GM18868 (cell line): ENCODE results near the gene PSMB11.
"Not testable (repeated sequence)": the region's sequence is repeated elsewhere in the genome, so short reads cannot be mapped to it uniquely, and the experiment has no call there.

Experiments
- ATAC-seq: cut with Tn5 transposase; IDR thresholded peaks from one replicate; pipeline ENCODE4 v1.9.1; 2021; ENCODE audit warnings: mild to moderate bottlenecking, moderate library complexity; ENCODE audit not compliant: unreplicated experiment

Gene PSMB11, protein sequence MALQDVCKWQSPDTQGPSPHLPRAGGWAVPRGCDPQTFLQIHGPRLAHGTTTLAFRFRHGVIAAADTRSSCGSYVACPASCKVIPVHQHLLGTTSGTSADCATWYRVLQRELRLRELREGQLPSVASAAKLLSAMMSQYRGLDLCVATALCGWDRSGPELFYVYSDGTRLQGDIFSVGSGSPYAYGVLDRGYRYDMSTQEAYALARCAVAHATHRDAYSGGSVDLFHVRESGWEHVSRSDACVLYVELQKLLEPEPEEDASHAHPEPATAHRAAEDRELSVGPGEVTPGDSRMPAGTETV

DNA sequence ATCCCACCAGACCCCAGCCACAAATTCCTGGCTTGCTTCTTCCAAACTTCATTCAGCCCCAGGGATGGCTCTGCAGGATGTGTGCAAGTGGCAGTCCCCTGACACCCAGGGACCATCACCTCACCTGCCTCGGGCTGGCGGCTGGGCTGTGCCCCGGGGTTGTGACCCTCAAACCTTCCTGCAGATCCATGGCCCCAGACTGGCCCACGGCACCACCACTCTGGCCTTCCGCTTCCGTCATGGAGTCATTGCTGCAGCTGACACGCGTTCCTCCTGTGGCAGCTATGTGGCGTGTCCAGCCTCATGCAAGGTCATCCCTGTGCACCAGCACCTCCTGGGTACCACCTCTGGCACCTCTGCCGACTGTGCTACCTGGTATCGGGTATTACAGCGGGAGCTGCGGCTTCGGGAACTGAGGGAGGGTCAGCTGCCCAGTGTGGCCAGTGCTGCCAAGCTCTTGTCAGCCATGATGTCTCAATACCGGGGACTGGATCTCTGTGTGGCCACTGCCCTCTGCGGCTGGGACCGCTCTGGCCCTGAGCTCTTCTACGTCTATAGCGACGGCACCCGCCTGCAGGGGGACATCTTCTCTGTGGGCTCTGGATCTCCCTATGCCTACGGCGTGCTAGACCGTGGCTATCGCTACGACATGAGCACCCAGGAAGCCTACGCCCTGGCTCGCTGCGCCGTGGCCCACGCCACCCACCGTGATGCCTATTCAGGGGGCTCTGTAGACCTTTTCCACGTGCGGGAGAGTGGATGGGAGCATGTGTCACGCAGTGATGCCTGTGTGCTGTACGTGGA lies at the start of gene PSMB11:
TSS of gene PSMB11 (plus strand) at position 51 of the 804 bp plus-strand sequence. CDS start at position 65, 14 bp downstream.
- no peak for ATAC-seq

DNA sequence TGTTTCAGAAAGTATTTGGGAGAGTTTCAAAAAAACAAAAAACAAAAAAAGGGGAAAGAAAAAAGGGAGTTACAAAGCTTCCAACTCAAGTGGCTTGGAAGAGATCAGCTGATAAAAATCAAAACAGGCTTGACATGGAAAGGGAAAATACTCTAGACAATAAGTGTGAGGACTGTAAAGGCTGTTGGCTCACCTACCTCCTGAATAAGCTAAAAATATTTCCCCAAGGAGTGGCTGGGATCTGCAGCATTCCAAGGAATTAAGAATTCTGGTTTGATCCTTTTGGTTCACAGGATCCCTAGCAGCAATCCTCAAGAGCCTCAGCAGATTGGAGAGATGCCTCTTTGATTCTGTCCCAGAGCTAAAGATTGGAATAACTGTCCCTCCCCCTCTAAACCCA lies 48.5 kb upstream of the PSMB11 start:
- no peak for ATAC-seq

DNA sequence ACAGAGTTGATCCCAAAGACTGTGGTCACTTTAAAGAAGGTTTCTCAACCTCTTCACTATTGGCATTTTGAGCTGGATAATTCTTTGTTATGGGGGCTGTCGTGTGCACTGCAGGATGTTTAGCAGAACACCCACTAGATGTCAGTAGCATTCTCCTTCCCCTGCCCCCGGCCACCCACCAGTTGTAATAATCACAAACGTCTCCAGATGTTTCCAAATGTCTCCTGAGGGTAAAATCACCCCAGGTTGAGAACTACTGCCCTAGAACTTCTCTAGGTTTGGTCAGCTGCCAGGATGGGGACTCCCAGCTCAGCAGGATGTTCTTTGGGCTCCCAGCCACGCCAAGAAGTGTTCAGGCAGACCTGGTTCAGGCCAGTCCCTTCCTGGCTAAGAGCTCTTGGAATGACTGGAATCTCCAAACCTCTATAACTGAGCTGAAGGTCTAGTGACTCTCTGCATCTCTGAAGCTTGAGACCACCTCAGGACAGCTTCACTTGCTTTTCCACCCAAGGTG lies 47.2 kb upstream of the PSMB11 start:
- no peak for ATAC-seq

DNA sequence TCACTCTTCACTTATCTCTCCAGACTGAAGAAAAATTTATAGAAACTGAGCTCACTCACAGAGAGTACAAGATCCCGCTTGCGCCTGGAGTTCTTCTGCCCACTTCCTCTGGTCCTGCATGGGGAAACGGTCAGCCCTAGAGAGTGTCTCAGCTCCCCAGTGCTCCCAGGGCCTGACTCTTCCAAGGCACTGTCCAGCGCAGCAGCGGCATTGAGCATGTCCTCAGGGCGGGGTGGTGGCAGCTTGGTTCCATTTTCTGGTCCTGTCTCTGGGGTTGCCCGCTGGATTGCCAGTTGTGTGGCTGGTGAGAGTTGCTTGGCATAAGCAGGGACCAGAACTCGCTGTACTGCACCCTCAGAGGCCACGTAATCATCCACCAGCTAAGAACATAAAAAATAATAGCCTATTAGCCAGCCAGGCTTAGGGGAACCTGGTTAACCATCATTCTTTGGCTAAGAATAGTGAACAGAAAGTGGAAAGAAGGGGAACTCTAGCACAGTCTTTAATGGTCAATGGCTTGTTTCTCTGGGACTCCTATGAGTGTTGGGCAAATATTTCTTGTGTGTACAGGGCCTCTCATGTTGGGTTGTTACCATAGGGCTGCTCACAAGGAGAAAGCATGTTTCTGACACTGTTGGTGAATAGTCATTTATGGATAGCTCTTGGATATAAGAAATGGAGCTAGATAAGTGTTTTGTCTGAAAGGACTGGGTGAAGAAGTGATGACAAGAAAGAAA lies 46.0 kb upstream of the PSMB11 start:
- ATAC-seq = no peak

DNA sequence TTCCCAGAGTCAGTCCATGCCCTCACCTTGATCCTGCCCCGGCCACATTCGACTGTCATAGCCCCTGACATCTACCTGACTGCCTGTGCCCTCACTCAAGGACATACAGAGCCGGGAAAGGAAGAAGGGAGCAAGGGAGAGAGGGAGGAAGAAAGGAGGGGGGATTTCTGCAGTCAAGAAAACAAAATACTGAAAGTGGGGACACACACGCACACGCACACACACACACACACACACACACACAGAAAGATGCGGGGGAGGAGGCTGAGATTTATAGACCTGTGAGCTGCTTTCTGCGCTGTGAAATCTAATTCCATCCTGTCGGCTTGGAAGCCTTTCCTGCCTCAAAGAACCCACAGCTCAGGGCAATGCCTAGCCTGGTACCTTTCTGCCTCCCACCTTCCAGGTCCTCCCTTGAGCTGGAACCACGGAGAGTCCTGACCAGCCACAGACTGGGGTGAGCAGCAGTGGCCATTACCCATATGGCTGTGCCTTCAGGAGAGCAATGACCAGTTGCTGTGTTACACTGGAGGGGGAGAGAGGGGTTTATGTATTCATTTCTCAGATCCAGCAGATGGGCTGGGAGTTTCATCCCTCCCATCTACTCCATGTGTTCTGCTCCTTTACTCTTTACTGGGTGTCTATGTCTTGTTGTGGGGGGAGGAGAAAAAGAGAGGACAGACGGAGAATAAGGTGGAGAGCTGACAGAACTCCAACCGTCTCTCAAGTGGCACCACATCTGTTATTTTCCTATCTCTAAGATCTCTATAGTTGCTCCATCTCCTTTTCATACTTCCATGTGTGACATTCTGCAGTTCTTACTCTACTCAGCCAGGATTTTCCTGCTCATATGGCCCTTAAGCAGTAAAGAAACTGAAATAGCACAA lies 45.0 kb upstream of the PSMB11 start:
- no peak for ATAC-seq

DNA sequence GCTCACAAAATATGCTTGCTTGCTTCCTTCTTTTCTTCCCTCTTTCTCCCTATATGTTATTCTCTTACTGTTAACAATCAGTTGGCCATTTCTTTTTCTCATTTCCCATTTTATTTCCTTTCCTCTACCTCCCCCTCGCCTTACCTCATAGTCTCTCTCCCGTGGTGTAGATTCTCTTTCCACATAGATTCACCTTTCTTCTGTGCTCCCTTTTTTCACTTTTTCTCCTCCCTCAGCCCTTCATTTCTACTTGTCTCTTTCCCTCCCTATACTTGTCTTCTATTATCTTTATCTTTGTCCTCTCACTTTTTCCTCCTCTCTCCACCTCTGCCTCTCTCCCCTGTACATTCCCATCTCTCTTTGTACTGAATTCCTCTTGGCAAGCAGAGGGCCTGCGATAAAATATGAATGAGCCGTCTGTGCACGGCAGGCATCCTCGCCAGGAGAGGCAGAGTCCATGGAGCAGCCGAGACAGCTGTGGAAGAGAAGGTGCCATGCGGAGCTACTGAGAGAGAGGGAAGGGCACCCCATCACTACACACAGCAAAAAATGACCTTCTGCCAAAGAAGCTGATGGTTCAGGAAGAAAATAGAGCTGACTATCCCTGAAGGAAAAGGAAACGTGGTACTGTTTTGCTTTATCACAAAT lies 44.2 kb upstream of the PSMB11 start:
- ATAC-seq = no peak

DNA sequence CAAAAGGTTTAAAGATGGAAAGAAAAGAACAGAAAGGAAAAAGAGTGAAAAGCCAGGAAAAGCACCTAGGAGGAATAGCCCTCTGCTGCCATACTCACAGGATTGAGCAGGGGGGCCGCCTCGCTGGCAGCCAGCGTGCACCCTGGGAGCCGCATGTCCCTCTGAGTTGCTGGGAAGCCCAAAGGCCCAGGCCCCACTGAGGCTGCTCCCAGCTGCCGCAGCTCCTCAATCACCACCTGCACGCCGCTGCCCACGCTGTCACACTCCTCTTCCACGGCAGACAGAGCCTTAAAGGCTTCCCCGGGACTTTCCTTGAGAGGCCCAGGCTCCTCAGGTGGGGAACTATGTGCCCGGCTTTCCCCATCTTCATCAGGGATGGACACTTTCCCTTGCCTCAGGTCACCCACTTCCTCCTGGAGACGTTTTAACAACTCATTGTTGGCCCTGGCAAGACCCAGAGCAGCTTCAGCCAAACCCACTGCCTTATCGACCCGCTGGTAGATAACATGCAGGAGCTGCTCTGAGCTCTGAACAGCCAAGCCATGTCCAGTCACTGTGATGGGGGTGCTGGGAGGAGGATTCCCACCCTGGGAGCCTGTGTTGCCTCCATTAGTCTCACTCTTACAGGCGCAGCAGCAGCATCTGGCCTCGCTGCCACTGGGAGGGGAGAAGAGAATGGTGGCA lies 43.5 kb upstream of the PSMB11 start:
- ATAC-seq = no peak

DNA sequence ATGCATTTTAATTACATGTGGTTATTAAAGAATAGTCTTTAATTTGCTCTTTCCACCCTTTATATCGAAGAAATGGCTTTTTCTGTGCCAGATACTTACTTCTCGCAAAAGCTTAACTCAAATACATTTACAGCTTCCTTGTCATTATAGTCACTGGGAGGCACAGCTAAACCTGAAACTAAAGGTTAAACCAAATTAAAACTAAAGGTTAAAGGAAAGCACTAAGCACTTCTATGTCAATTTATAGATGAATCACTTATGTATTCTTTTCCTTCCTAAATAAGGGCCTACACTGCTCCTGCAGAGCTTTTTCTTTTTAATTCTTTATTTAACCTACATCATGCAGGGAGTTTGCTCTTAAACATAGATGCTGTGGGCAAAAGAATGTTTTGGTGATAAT lies 41.2 kb upstream of the PSMB11 start:
- no peak for ATAC-seq

DNA sequence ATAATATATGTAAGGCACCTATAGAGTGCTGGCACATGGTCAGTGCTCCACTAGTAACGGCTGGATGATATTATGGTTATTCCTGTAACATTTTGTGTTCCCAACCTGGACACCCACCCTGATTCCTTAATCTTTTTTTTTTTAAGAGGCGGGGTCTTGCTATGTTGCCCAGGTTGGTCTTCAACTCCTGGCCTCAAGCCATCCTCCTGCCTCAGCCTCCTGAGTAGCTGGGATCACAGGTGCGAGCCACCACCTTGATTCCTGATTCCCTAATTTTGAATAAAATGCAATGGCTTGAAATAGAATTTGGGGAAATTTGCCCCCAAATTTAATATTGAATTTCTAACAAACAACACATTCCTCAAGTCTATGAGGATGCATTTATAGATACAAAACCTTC lies 39.4 kb upstream of the PSMB11 start:
- no peak for ATAC-seq

DNA sequence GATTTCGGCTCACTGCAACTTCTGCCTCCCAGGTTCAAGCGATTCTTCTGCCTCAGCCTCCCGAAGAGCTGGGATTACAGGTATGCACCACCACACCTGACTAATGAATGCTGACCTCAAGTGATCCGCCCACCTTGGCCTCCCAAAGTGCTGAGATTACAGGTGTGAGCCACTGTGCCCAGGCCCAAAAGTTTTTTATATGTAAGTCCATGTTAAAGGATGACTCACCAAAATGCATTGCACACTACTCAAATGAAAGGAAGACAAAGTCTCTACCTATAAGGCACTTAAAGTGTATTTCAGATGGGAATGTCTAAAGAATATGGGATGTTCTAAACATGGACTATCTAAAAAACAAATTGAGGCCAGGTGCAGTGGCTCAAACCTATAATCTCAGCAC lies 37.7 kb upstream of the PSMB11 start:
- not testable (repeated sequence) for ATAC-seq

DNA sequence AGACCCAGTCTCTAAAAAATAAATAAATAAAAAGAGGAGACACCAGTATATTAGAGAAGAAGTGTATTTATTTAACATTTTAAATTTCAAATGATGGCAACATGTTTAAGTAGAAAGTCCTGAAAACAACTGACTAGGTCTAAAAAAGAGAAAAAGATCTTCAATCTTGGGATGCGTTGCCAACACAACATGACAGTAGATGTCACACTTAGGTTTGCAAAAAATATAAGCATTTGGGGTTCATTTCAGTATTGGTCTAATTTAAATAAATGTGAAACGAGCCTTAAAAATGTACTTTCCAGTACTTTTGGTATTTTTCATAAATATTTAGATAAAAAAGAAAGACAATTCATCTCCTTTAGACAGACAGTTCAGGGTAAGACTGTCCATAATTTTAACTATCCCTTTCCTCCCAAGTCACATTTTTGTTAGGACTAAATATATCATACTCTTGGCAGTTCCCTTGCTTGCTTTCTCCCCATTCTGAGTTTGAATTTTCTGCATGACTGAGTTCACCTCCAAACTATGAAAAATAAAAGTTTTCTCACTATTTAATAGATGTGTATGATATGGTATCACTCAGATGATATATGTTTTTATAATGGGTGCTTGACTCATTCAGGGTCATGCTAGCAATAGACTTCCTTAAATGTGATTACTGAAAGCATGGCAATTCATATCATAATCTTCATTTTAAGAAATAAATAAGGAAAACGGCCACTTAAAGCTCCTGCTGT lies 36.4 kb upstream of the PSMB11 start:
- ATAC-seq = no peak

DNA sequence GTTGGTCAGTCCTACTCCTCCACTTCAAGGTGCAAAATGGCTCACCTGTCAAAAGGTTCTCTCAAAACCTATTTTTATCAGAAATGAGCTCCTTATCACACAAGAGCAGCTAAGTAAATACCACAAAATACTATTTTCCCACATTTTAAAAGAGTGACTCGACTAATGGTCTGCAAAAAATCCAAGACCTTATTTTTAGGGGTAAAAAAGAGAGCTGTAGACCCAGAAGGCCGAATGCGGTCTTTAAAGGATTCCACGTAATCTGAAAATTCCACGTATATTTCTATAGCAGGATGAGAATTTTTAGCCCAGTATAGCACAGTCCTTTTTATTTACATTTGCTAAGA lies 35.9 kb upstream of the PSMB11 start:
- no peak for ATAC-seq

DNA sequence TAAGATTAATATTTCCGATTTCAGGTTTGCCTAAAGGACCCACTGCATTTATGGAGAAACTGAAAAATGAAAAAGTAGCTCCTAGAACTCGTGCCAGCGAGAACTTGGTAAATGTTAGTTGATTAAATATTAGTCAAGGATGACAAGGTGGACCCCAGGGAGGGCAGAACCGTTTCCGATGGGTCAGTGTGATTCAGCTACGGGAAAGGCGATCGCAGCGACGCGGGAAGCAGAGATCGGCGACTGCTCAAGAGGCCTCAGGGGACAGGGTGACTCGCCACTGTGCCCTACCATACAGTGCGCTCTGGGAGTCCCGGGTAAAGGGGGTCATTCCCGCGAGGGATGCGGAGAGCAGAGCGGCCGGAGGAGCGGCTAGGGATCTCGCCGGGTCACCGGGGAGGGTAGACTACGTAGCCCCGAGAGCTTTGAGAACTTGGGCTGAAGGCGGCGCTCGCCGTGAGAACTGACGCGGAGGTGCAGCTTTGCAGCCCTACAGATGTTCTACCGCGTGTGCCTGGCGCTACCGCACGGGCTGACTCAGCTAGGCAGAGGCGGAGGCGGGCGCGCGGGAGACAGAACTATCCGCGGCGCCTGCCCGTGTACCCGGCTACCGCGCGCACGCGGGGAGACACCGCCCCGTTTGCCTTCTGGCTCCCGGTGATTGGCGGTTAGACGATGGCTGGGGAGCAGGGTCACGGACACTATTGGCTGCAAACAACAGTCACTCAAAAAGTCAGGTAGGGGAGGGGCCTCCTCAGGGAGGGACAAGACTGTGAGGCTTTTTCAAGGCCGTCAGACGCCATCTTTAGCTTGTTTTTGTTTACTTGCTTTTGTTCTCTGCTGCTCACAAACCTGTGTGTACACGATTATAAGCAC lies 35.2 kb upstream of the PSMB11 start:
- ATAC-seq = peak; percentile 94

DNA sequence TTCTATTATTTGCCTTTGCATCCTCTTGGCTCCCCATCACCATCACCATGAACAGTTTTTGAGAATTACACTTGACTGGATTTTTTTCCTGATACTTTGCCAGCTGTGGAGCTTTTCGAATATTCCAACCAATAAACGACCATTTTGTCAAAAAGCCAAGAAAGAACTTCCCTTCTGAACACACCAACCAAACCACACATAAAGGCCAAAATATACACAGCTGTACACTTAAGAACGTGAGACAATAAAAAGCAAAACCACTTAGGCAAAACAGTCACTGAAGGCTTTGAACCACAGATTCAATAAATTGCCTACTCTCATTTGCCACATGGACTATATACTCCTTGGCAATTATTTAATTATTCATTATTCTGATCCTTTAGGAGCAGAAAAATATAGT lies 33.2 kb upstream of the PSMB11 start:
- ATAC-seq = no peak

DNA sequence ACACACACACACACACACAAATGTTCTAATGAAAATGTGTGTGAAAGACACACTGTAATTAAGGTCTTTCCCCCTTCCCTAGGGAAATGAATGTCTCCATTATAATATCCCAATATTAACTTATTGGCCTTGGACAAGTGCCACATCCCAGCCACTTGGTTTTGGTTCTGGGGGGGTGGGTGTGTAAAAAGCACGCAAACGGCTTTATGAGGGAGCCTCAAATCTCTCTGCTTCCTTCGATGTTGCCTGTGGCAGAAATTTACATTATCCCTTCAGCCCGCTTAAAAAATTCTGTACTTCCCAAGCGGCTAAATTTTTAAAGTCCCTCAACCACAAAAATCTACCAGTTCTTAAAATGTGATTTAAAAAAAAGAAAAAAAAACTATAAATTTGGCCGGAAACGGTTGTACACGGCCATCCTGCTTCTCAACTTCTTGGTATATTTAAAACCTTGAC lies 32.5 kb upstream of the PSMB11 start:
- ATAC-seq = no peak

DNA sequence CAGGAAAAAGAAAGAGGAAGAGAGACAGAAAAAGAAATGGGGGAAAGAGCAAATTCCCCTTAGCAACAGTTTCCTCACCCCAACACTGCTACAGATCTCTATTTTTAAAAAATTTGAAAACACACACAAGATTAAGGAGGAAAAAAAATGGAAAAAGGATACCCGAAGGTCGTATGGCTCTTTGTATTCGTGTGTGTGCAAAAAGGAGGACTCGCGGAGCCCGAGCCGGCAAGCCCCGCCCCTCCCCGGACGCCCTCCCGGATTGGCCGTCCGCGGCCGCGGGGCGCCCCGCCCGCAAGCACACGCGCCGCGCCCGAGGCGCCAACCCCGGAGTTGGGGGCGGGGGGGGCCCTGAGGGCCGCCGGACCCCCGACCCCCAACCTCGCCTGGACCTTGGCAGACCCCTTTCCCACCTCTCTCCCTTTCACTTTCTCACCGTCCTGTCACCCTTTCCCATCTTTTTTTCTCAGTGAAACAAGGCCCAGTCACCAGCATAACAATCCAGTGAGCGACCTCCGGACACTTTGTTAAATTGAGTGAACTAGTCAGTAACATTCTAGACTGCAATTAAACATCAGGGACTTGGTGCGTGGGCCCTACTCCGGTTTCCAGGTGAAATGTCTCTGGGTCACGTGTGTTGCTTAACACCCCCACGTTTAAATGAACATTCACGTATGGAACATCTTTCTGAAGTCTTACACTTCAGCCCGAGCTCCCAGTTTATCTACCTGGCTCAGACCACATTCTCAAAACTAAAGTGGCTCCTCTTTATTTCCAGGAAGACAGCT lies 31.9 kb upstream of the PSMB11 start, which contains the start of gene C14orf93:
TSS of gene C14orf93 (minus strand) at position 205 of the 788 bp plus-strand sequence. CDS start 11,120 bp downstream, outside the sequence.
- peak; percentile 40 for ATAC-seq
